DND-41 (cell line): ENCODE data around the gene MAN2A2.

Experiments used
- ATAC-seq: fragments of 200-7000 bp; cut with Tn5 transposase; 3 replicates; pipeline ENCODE4 v1.9.1; 2021; ENCODE audit warnings: low read depth; ENCODE audit not compliant: insufficient read depth
- DNase-seq: peaks from one replicate; pipeline ENCODE4 v3.0.0-alpha.2; 2020
- H2AFZ ChIP-seq: 2 replicates; pipeline ENCODE4 v1.6.0; 2012; ENCODE audit warnings: low read depth, low read length
- H3K27ac ChIP-seq: 2 replicates; pipeline ENCODE4 v1.5.1; 2012; ENCODE audit warnings: low read length, inconsistent platforms
- H3K27me3 ChIP-seq: fragments of 200-600 bp; sonication (generic); 2 replicates; pipeline ENCODE4 v1.6.0; 2012; ENCODE audit warnings: low read length, mild to moderate bottlenecking, inconsistent platforms; ENCODE audit not compliant: insufficient read depth, poor library complexity
- H3K36me3 ChIP-seq: 2 replicates; pipeline ENCODE4 v1.5.1; 2012; ENCODE audit warnings: low read length, inconsistent platforms; ENCODE audit not compliant: insufficient read depth
- H3K4me1 ChIP-seq: 2 replicates; pipeline ENCODE4 v1.5.1; 2012; ENCODE audit warnings: mild to moderate bottlenecking, low read length; ENCODE audit not compliant: insufficient read depth
- H3K4me2 ChIP-seq: 2 replicates; pipeline ENCODE4 v1.6.0; 2012; ENCODE audit warnings: mild to moderate bottlenecking, moderate library complexity, low read length, inconsistent platforms; ENCODE audit not compliant: insufficient read depth
- H3K4me3 ChIP-seq, 2 experiments: fragments of 200-600 bp in 1 of 2; shearing (Covaris generic) in 1 of 2; 2 replicates each; pipeline ENCODE4 v1.5.1; 2012 to 2016; ENCODE audit warnings: inconsistent platforms in 2 of 2, low read length in 2 of 2, mild to moderate bottlenecking in 2 of 2, low read depth in 1 of 2, moderate library complexity in 1 of 2
- H3K79me2 ChIP-seq: 2 replicates; pipeline ENCODE4 v1.6.0; 2012; ENCODE audit warnings: low read length, inconsistent platforms; ENCODE audit not compliant: insufficient read depth
- H3K9ac ChIP-seq: 2 replicates; pipeline ENCODE4 v1.6.0; 2012; ENCODE audit warnings: low read depth, mild to moderate bottlenecking, inconsistent platforms, low read length, moderate library complexity
- H3K9me3 ChIP-seq: 2 replicates; pipeline ENCODE4 v1.5.1; 2012; ENCODE audit warnings: low read length, moderate library complexity, mild to moderate bottlenecking, inconsistent platforms; ENCODE audit not compliant: insufficient read depth, severe bottlenecking
- H4K20me1 ChIP-seq: 2 replicates; pipeline ENCODE4 v1.6.0; 2012; ENCODE audit warnings: low read length; ENCODE audit not compliant: insufficient read depth
- CTCF ChIP-seq: IDR thresholded peaks from 2 replicates; pipeline ENCODE4 v1.5.1; 2012; ENCODE audit warnings: borderline replicate concordance, low read length, moderate library complexity, mild to moderate bottlenecking; ENCODE audit not compliant: poor library complexity, severe bottlenecking; ENCODE audit errors: extremely low read depth
- EZH2 ChIP-seq: IDR thresholded peaks from 3 replicates; pipeline ENCODE4 v1.6.1; 2012; ENCODE audit warnings: borderline replicate concordance, low read depth, mild to moderate bottlenecking, moderate library complexity, low read length, inconsistent platforms; ENCODE audit not compliant: severe bottlenecking

MAN2A2 gene

GRCh38 chr15:90902840-90903732 is at the start of gene MAN2A2:
MAN2A2 (plus strand) TSS chr15:90903302; CDS start chr15:90904208, 906 bp downstream.
- TF ChIP-seq EZH2 (no peak), CTCF (no peak)
- Histone ChIP-seq H3K36me3 (peaks cover 35% of the 10 kb centered on the region), H3K9me3 (no peaks in the 10 kb centered on the region), H4K20me1 (peaks cover 6% of the 10 kb centered on the region), H3K4me3 (peak within 1 kb of the TSS; percentile 71 to 89), H3K27me3 (no peaks in the 10 kb centered on the region), H3K79me2 (peaks cover 15% of the 10 kb centered on the region), H3K27ac (peak within 1 kb of the TSS; percentile 82), H3K9ac (peak within 1 kb of the TSS; percentile 92), H3K4me1 (peaks cover 27% of the 10 kb centered on the region), H3K4me2 (peak within 1 kb of the TSS; percentile 80), H2AFZ (peak within 1 kb of the TSS; percentile 92)
- peak; percentile 72 for DNase-seq
- ATAC-seq = peak; percentile 81

DNA sequence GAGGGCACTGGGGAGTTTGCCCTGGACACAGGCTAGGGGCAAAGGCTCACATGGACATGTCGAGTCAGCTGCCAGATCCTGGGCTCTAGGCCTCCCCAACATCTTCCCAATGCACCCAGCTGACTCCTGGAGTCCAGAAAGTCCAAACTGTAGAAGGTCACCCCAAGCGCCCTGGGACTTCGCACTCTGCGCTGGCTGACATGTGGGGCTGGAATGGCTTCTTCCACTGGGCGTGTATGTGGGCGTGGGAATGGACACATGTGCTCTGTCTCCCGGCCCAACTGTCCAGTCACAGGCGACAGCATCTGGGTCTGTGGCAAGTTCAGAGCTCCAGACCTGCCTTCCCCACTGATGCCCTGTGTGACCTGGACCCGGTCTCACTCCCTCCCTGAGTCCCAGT is 48.0 kb upstream of the MAN2A2 start:
- Histone ChIP-seq H2AFZ (no peak overlapping the region), H3K4me3 (no peak overlapping the region), H3K9me3 (no peaks in the 10 kb centered on the region), H3K4me1 (peaks cover 4% of the 10 kb centered on the region; the same call in 1 of the 2 replicates), H4K20me1 (no peaks in the 10 kb centered on the region), H3K79me2 (no peaks in the 10 kb centered on the region), H3K36me3 (no peaks in the 10 kb centered on the region), H3K9ac (no peak overlapping the region), H3K27me3 (no peaks in the 10 kb centered on the region), H3K4me2 (no peak overlapping the region), H3K27ac (no peak overlapping the region)
- TF ChIP-seq CTCF = no peak
- TF ChIP-seq EZH2 = no peak
- ATAC-seq = no peak
- no peak for DNase-seq

GRCh38 chr15:90857337-90857736 is 45.8 kb upstream of the MAN2A2 start:
- H3K4me3 ChIP-seq = no peak overlapping the region
- H3K27ac ChIP-seq = no peak overlapping the region
- no peaks in the 10 kb centered on the region for H3K79me2 ChIP-seq
- TF ChIP-seq CTCF = no peak
- TF ChIP-seq EZH2 = no peak
- H4K20me1 ChIP-seq = no peaks in the 10 kb centered on the region
- H2AFZ ChIP-seq = no peak overlapping the region
- no peak overlapping the region for H3K9ac ChIP-seq
- H3K27me3 ChIP-seq = no peaks in the 10 kb centered on the region
- peaks cover 4% of the 10 kb centered on the region; the same call in 1 of the 2 replicates for H3K4me1 ChIP-seq
- no peaks in the 10 kb centered on the region for H3K36me3 ChIP-seq
- ATAC-seq (no peak), DNase-seq (no peak)
- no peaks in the 10 kb centered on the region for H3K9me3 ChIP-seq
- H3K4me2 ChIP-seq = no peak overlapping the region
